ENCODE measurements around the gene TAF1A.

Gene TAF1A

GRCh38 chr1:222535455-222535854 is 54.3 kb downstream of the TAF1A start:
- no peak for DNase-seq (ENCODE audit: low read depth)

- no peak for DNase-seq (ENCODE audit: low read depth)
Measured at GRCh38 chr1:222530852-222531251, 58.9 kb downstream of the TAF1A start.

GRCh38 chr1:222529916-222530315 is 59.8 kb downstream of the TAF1A start:
- no peak for DNase-seq (ENCODE audit: low read depth)

- no peak for DNase-seq (ENCODE audit: low read depth)
Measured at GRCh38 chr1:222529181-222529580, 60.6 kb downstream of the TAF1A start.

- DNase-seq (ENCODE audit: low read depth) = no peak
Measured at GRCh38 chr1:222525951-222526350, 63.8 kb downstream of the TAF1A start.

- DNase-seq (ENCODE audit: low read depth) = no peak
Measured at GRCh38 chr1:222523852-222524251, 65.9 kb downstream of the TAF1A start.

- no peak for DNase-seq (ENCODE audit: low read depth)
Measured at GRCh38 chr1:222522105-222522915, 67.4 kb downstream of the TAF1A start.

GRCh38 chr1:222521299-222522104 is 68.2 kb downstream of the TAF1A start:
- peak; percentile 74 for DNase-seq (ENCODE audit: low read depth)
